OCI-LY3 (cell line): ENCODE data around the gene POLK.

ENCODE experiments used
- CTCF ChIP-seq: fragments of 200-600, 300-600 bp; sonication (generic); IDR thresholded peaks from 2 replicates; pipeline ENCODE4 v1.5.1; 2014; ENCODE audit warnings: antibody characterized with exemption, low read length, low read depth
- EZH2phosphoT487 ChIP-seq: fragments of 200-600 bp; shearing (Covaris generic); IDR thresholded peaks from 2 replicates; pipeline ENCODE4 v1.6.1; 2018; ENCODE audit warnings: antibody characterized with exemption, mixed run types, low read depth

- no peak for TF ChIP-seq CTCF
- TF ChIP-seq EZH2phosphoT487, result no peak
Observed at GRCh38 chr5:75640826-75641225, 129.1 kb downstream of the POLK start.
